ENCODE data around the gene DLX3.
A peak's percentile ranks its signal among the peaks of the same experiment; 100 is the strongest.

The DLX3 gene

DNA sequence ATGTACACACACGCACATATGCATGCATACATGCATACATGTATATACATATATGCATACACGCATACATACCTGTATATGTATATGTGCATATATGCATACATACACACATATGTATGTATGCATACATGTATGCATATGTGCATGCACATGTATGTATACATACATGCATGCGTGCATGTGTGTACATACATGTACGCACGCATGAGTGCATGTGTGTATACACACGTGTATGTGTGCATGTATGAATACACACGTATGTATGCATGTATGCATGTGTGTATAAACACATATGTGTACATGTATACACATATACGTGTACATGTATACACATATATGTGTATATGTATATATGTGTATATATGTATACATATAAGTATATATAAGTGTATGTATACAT lies 28.5 kb upstream of the DLX3 start:
- no peak for DNase-seq (ENCODE audit: low spot score)

GRCh38 chr17:50022463-50023130 lies 27.6 kb upstream of the DLX3 start:
- no peak for DNase-seq (ENCODE audit: low spot score)

- DNase-seq (ENCODE audit: low spot score) = no peak
Observed at GRCh38 chr17:50021681-50022370, 26.8 kb upstream of the DLX3 start.

- no peak for DNase-seq (ENCODE audit: low spot score)
Observed at GRCh38 chr17:50020841-50021599, 26.0 kb upstream of the DLX3 start.

DNA sequence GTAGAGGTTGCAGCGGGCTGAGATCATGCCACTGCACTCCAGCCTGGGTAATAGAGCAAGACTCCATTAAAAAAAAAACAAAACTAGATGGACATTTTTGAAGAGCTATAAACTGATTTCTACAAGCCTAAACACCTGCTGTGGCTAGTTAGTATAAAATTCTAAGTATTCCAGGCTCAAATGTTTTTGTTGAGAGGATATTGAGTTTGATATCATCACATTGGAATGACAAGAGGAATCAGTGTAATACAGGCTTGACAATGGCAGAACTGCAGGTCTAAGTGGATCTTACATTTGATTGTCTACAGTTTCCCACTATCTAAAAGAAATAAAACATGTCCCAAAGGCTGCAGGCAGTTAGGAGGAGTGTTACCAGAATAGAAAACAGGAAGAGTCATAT lies 23.9 kb upstream of the DLX3 start:
- no peak for DNase-seq (ENCODE audit: low spot score)

DNA sequence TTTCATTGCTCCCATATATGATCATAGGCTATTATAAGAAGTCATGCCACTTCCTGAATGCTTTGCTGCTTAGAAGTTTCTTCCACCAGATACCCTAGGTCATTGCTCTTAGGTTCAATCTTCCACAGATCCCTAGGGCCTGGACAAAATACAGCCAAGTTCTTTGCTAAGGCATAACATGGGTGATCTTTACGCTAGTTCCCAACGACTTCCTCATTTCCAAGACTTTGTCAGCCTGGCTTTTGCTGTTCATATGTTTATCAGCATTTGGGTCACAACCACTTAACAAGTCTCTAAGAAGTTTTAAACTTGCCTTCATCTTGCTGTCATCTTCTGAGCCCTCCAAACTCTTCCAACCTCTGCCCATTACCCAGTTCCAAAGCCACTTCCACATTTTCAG lies 20.1 kb upstream of the DLX3 start:
- no peak for DNase-seq (ENCODE audit: low spot score)

GRCh38 chr17:50014471-50015088 lies 19.6 kb upstream of the DLX3 start:
- DNase-seq (ENCODE audit: low spot score) = no peak

- DNase-seq (ENCODE audit: low spot score) = no peak
Observed at GRCh38 chr17:50013079-50013478, 18.1 kb upstream of the DLX3 start.

GRCh38 chr17:50009282-50009681 lies 14.3 kb upstream of the DLX3 start:
- DNase-seq (ENCODE audit: low spot score) = no peak

DNA sequence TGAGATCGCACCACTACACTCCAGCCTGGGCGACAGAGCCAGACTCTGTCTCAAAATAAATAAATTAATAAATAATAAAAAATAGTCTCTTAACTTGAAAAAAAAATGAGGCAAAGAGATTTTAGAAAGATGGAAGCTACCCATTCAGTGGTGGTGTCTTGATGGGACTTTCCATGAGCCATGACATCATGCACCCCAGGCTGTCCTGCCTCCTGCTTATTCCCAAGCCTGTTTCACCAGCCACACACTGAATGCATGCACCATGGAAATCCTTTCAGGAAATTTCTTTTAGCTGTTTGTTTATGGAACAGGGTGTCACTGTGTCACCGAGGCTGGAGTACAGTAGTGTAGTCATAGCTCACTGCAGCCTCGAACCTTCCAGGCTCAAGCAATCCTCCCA lies 8.9 kb upstream of the DLX3 start:
- no peak for DNase-seq (ENCODE audit: low spot score)

DNA sequence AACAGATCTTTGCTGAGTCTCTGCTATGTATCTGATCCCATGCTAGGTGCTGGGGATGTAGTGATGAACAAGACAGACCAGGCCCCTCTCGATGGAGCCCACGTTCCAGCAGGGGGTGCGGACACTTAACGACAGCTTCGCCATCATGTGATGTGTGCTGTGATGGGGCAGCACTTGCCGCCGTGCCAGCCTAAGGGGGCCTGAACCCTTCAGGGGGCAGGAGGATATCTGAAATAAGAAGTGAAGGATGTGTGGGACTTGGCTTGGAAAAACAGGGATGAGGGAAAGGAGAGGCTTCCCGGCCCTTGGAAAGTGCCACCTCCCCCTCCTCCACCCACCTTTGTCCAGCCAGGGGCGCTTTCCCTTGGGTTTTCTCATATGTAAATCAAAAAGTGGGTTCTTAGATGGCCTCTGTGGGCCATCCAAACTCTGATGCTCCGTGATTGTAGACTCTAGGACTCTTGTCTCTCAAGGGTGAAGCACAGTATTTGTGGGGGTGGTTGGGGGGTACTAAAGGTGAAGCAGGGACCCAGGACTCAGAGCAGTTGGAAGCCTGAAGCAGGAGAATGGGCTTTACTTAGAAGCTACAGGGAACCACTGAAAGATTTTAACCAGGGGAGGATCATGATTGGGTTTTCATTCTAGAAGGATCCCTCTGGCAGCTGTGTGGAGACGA lies 4.0 kb upstream of the DLX3 start:
- DNase-seq (ENCODE audit: low spot score) = no peak

GRCh38 chr17:49997773-49998703 lies 3.0 kb upstream of the DLX3 start:
- DNase-seq (ENCODE audit: low spot score) = peak; percentile 90

DNA sequence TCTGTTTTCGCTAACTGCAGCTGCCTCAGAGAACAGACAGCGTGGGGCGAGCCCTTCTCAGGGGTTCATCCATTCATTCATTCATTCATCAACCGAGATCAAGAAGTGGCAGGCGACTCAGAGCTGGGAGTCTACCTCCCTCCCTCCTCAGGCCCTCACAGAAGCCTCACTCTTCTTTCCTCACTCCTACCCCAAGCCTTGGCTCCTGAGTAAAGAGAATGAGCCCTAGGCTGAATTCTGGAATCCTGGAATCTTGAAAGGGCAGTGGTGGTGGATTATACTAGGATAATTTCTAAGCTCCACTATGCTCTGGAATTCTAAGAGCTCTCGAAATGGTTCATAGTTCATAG lies 2.3 kb upstream of the DLX3 start:
- no peak for DNase-seq (ENCODE audit: low spot score)

DNA sequence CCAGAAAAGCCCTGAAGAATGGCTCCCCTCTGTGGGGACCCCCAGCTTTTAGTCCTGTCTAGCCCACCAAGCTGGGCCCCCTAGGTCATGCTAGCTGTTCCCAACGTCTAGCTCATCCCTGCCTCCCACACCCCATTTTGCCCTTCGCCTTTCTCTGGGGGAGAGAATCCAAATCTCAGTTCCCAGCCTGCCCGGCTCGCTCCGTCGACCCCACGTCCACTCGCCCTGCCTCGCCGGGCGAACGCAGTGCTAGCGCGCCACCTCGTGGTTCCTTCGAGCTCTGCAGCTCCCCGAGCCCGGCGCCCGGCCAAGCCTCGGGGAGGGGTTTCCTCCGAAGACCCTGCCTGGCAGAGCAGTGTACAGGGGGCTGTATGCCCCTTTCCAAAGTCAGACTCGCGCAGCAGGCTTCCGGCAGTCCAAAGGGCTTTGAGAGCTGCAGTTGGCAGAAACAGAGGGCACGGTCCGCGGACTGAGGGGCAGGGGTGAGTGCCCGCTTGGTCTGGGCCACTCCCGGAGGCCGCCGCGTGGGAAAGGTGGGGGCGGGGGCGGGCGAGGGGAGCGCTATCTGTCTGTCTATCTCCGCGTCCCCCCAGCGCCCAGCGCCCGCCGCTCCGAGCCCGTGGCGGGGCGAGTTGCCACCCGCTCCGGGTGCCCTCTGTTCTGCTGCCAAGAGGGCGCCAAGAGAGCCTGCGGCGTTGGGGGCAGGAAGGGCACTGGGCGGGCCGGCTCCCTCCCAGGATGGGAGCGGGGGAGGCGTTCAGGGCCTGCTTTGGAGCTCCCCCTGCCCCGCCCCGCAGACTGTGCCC lies 1.7 kb upstream of the DLX3 start:
- no peak for DNase-seq (ENCODE audit: low spot score)

- no peak for DNase-seq (ENCODE audit: low spot score)
Observed at GRCh38 chr17:49996121-49996494, 1.1 kb upstream of the DLX3 start.

DNA sequence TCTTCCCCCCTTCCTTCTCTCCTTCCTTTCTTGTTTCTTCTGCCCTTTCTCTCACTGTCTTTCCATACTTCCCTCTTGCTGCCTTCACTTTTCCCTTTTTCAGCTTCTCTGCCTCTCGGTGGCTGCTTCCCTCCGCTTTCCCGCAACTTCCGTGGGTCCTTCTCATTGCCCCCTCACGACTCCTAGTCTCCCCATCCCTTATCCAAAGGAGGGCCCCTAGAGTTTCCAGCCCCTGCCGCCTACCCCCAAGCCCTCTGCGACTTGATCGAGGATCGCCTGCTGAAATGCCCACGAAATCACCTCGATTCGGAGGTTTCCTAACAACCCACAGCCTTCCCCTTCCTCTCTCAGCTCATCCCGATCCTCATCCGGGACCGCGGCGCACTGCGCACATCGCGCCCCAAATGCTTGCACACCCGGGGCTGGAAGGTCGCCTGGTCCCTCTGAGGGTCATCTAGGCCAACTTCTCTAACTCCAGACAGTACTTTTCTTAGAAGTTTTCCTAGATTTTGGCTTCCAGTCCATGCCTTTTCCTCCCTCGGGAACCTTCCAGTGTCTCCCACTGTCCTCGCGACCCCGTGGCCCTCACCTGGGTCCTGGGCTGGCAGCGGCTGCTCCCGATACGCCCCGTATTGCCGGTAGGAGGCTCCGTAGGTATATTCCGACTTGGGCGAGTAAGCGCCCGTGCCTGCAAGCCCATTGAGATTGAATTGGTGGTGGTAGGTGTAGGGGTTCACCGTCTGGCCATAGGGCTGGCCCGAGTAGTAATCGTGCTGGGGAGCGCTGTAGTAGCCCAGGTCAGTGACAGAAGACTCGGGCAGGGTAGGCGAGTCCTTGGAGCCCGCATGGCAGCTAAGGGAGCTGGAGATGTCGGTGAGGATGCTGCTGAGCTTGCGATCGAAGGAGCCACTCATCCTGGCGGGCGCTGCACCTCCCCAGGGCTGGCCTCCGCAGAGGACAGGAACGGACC lies 654 bp downstream of the DLX3 start:
- no peak for DNase-seq (ENCODE audit: low spot score)

GRCh38 chr17:49993423-49994060 lies 1.5 kb downstream of the DLX3 start:
- no peak for DNase-seq (ENCODE audit: low spot score)

DNA sequence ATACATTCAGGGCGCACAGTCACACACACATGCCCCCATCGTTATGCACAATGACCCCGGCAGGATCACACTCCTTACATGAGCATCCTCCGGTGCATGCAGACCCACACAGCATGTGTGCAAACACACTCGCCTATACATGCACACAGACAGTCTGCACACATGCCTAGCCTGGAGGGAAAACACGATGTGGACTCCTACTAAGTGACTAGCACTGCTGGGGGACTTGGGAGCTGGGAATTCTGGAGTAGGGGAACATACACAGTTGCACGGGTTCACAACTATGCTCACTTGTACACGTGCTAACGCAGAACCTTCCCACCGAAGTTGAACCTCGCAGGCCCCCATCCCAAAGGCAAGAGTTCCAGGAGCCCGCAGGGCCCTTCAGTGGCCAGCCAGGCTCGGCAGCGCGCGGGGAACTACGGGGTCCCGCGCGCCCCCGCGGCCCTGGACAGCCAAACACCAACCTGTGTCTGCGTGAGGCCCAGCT lies 2.0 kb downstream of the DLX3 start:
- DNase-seq (ENCODE audit: low spot score) = no peak

All from Ammon's horn (tissue), 1 donor.